Embryonic facial prominence (tissue), 1 donor: Measurements from ENCODE around the gene FCHO1.

Experiments used
- DNase-seq: peaks from one replicate; pipeline ENCODE4 v3.0.0-alpha.2; 2016; ENCODE audit errors: extremely low spot score

The FCHO1 gene

GRCh38 chr19:17830567-17831418, 79.5 kb downstream of the FCHO1 start:
- peak; percentile 68 for DNase-seq

GRCh38 chr19:17831419-17831888, 80.2 kb downstream of the FCHO1 start:
- DNase-seq = no peak

- DNase-seq = no peak
Observed at GRCh38 chr19:17832443-17833208, 81.3 kb downstream of the FCHO1 start.

- DNase-seq = no peak
Observed at GRCh38 chr19:17834350-17835181, 83.3 kb downstream of the FCHO1 start.

- DNase-seq = no peak
Observed at GRCh38 chr19:17835182-17836006, 84.1 kb downstream of the FCHO1 start.

GRCh38 chr19:17836530-17836929, 85.3 kb downstream of the FCHO1 start:
- DNase-seq = no peak

GRCh38 chr19:17837972-17838371, 86.7 kb downstream of the FCHO1 start:
- DNase-seq = no peak
